Liver (tissue), 9 donors: Measurements from ENCODE around the gene ZEB1. TPM values are rescaled to one million over a fixed set of nuclear protein-coding genes. Genes with fewer than 3 reads are reported as not detected.

Experiments used
- DNase-seq: peaks from one replicate; pipeline ENCODE4 v3.0.0-alpha.2; 2017; ENCODE audit warnings: low spot score
- H3K27ac ChIP-seq, 2 donors: one replicate each; pipeline ENCODE4 v1.7.0; 2013; ENCODE audit warnings: inconsistent platforms in 2 of 2, low read length in 2 of 2, control low read depth in 1 of 2, low read depth in 1 of 2, mild to moderate bottlenecking in 1 of 2
- H3K27me3 ChIP-seq, 4 donors: one replicate each; pipeline versions ENCODE4 v1.6.1 to v1.7.0; 2013; ENCODE audit warnings: low read length in 3 of 4, inconsistent platforms in 1 of 4, mild to moderate bottlenecking in 1 of 4, moderate library complexity in 1 of 4; ENCODE audit not compliant: control insufficient read depth in 4 of 4, insufficient read depth in 4 of 4
- H3K36me3 ChIP-seq, 4 donors: one replicate each; pipeline versions ENCODE4 v1.6.1 to v1.7.0; 2013; ENCODE audit warnings: low read length in 3 of 4, mild to moderate bottlenecking in 3 of 4, low read depth in 1 of 4, moderate library complexity in 1 of 4; ENCODE audit not compliant: control insufficient read depth in 4 of 4, insufficient read depth in 3 of 4
- H3K4me1 ChIP-seq, 4 donors: one replicate each; pipeline versions ENCODE4 v1.6.1 to v1.7.0; 2013; ENCODE audit warnings: low read length in 3 of 4, mild to moderate bottlenecking in 3 of 4, moderate library complexity in 1 of 4; ENCODE audit not compliant: control insufficient read depth in 4 of 4, insufficient read depth in 4 of 4
- H3K4me3 ChIP-seq, 3 donors: one replicate each; pipeline versions ENCODE4 v1.6.1 to v1.7.0; 2013; ENCODE audit warnings: low read length in 3 of 3, control low read depth in 1 of 3, low read depth in 1 of 3, mild to moderate bottlenecking in 1 of 3
- H3K9ac ChIP-seq, 2 donors: one replicate each; pipeline ENCODE4 v1.7.0; 2013; ENCODE audit warnings: low read length in 2 of 2, mild to moderate bottlenecking in 2 of 2, moderate library complexity in 2 of 2, control low read depth in 1 of 2, low read depth in 1 of 2
- H3K9me3 ChIP-seq, 4 donors: one replicate each; pipeline versions ENCODE4 v1.6.1 to v1.7.0; 2013; ENCODE audit warnings: low read length in 3 of 4; ENCODE audit not compliant: control insufficient read depth in 4 of 4
- EGR1 ChIP-seq, 2 donors: IDR thresholded peaks; 2 replicates each; pipeline ENCODE4 v1.6.1; 2016 to 2018; ENCODE audit warnings: antibody characterized with exemption in 2 of 2, low read depth in 2 of 2
- FOXA1 ChIP-seq: IDR thresholded peaks from 2 replicates; pipeline ENCODE4 v1.6.1; 2016; ENCODE audit warnings: antibody characterized with exemption
- FOXA2 ChIP-seq: IDR thresholded peaks from 2 replicates; pipeline ENCODE4 v1.6.1; 2016; ENCODE audit warnings: antibody characterized with exemption
- GABPA ChIP-seq, 2 donors: IDR thresholded peaks in 1 of 2; conservative IDR thresholded peaks in 1 of 2; 2 replicates each; pipeline ENCODE4 v1.6.1; 2016; ENCODE audit warnings: antibody characterized with exemption in 2 of 2, mild to moderate bottlenecking in 1 of 2, moderate library complexity in 1 of 2
- HNF4A ChIP-seq, 2 donors: conservative IDR thresholded peaks; 2 replicates each; pipeline ENCODE4 v1.6.1; 2016; ENCODE audit warnings: antibody characterized with exemption in 2 of 2, mild to moderate bottlenecking in 2 of 2
- HNF4G ChIP-seq: IDR thresholded peaks from 2 replicates; pipeline ENCODE4 v1.6.1; 2016; ENCODE audit warnings: antibody characterized with exemption
- JUND ChIP-seq, 2 donors: IDR thresholded peaks; 2 replicates each; pipeline ENCODE4 v1.6.1; 2016; ENCODE audit warnings: antibody characterized with exemption in 2 of 2
- MAX ChIP-seq: IDR thresholded peaks from 2 replicates; pipeline ENCODE4 v1.6.1; 2016; ENCODE audit warnings: antibody characterized with exemption
- NR2F2 ChIP-seq: IDR thresholded peaks from 2 replicates; pipeline ENCODE4 v1.6.1; 2016; ENCODE audit warnings: antibody characterized with exemption
- RAD21 ChIP-seq, 2 donors: IDR thresholded peaks; 2 replicates each; pipeline ENCODE4 v1.6.1; 2016; ENCODE audit warnings: antibody characterized with exemption in 2 of 2, mild to moderate bottlenecking in 2 of 2
- REST ChIP-seq: IDR thresholded peaks from 2 replicates; pipeline ENCODE4 v1.6.1; 2016; ENCODE audit warnings: antibody characterized with exemption, mild to moderate bottlenecking
- RXRA ChIP-seq, 2 donors: IDR thresholded peaks; 2 replicates each; pipeline ENCODE4 v1.6.1; 2017 to 2018; ENCODE audit warnings: antibody characterized with exemption in 2 of 2, mild to moderate bottlenecking in 1 of 2
- SP1 ChIP-seq: IDR thresholded peaks from 2 replicates; pipeline ENCODE4 v1.6.1; 2018; ENCODE audit warnings: antibody characterized with exemption, mild to moderate bottlenecking
- TAF1 ChIP-seq: conservative IDR thresholded peaks from 2 replicates; pipeline ENCODE4 v1.6.1; 2016; ENCODE audit warnings: antibody characterized with exemption, mild to moderate bottlenecking
- YY1 ChIP-seq: IDR thresholded peaks from 2 replicates; pipeline ENCODE4 v1.6.1; 2016; ENCODE audit warnings: antibody characterized with exemption, mild to moderate bottlenecking
- ZBTB33 ChIP-seq: IDR thresholded peaks from 2 replicates; pipeline ENCODE4 v1.6.1; 2016; ENCODE audit warnings: antibody characterized with exemption
- WGBS: extraction: QIAGEN DNeasy Blood & Tissue Kit; methylation state at CpG from one replicate; pipeline ENCODE4 v1.1.7; 2013; 5-methylcytosine and 5-hydroxymethylcytosine counted together
- polyA plus RNA-seq, 2 donors: library from polyadenylated mRNA; stranded (reverse) in 1 of 2; unstranded in 1 of 2; fragments of 200-250 nt in 1 of 2; fragments of >200 nt in 1 of 2; fragmentation: Nextera tagmentation in 1 of 2; extraction: Ambion mirVana in 1 of 2; gene quantifications; one replicate each; pipeline versions ENCODE4 v1.2.1 to v1.2.3, GENCODE V29; 2013 to 2015
- total RNA-seq, 2 donors: library from RNA; depleted of rRNA; stranded (reverse); fragments of >200 nt; gene quantifications; one replicate each; pipeline ENCODE4 v1.2.3, GENCODE V29; 2014
- TF ChIP-seq, protein P1 (sequence below): IDR thresholded peaks from 2 replicates; pipeline ENCODE4 v1.6.1; 2016; ENCODE audit warnings: antibody characterized with exemption
- donor health status: healthy.
- donor health status: healthy.
- donor health status: healthy.
- donor health status: healthy.
- donor health status: healthy.

Gene ZEB1
- total and polyA plus RNA-seq, 4 donors, result 3.2 to 19.6 (median 6.5) TPM

DNA sequence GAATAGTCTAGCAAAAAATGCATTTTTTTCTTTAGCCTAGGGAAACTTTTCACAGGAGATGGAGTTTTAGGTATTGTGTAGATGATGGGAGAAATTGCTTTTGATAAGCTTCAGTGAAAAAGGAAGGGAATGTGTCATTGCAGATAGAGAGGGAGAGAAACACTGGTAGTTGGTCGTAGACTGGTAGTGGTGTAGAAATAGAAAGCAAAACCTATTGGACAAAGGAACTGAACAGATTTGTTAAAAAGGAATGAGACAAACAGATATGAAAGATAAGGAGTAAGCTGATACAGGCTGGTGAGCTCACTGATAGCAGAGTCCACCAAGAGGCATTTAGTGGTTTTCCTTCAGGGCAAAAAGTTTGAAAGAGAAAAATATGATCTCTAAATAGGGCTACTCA, 94.3 kb downstream of the ZEB1 start:
- Histone ChIP-seq H3K27ac (no peak overlapping the region), H3K27me3 (no peaks in the 10 kb centered on the region), H3K9ac (no peak overlapping the region), H3K4me3 (no peak overlapping the region), H3K4me1 (peaks cover 1 to 8% (median 3%) of the 10 kb centered on the region in 4 donors), H3K36me3 (no peaks in the 10 kb centered on the region), H3K9me3 (no peaks in the 10 kb centered on the region)
- no peak for TF ChIP-seq MAX
- no peak for TF ChIP-seq FOXA1
- TF ChIP-seq ZBTB33, result no peak
- no peak for TF ChIP-seq REST
- no peak for TF ChIP-seq SP1
- TF ChIP-seq NR2F2, result no peak
- TF ChIP-seq HNF4G, result no peak
- no peak for TF ChIP-seq FOXA2
- no peak for TF ChIP-seq YY1
- TF ChIP-seq JUND (IDR thresholded peaks at IDR 0.05), result no peak
- DNase-seq, result no peak
- 25% methylated on average over 1 of the region's 1 CpG for WGBS

- Histone ChIP-seq H3K27me3 (no peaks in the 10 kb centered on the region), H3K4me1 (peaks cover 0 to 4% (median 2%) of the 10 kb centered on the region in 4 donors), H3K9me3 (no peaks in the 10 kb centered on the region), H3K27ac (no peak overlapping the region), H3K4me3 (no peak overlapping the region), H3K36me3 (no peaks in the 10 kb centered on the region), H3K9ac (no peak overlapping the region)
- WGBS, result 97% methylated on average over 2 of the region's 2 CpGs
- DNase-seq, result no peak
- TF ChIP-seq TAF1 (no peak), RAD21 (IDR thresholded peaks at IDR 0.05) (no peak), JUND (IDR thresholded peaks at IDR 0.05) (no peak), EGR1 (IDR thresholded peaks at IDR 0.05; ENCODE audit: low read depth in 2 of 2) (no peak), MAX (no peak), ZBTB33 (no peak), YY1 (no peak), HNF4A (conservative IDR thresholded peaks at IDR 0.05) (no peak), GABPA (IDR thresholded peaks at IDR 0.05 in 1 of 2, conservative IDR thresholded peaks at IDR 0.05 in 1 of 2) (no peak), REST (no peak), SP1 (no peak), FOXA2 (no peak), HNF4G (no peak), RXRA (IDR thresholded peaks at IDR 0.05) (no peak)
- TF ChIP-seq, protein P1, sequence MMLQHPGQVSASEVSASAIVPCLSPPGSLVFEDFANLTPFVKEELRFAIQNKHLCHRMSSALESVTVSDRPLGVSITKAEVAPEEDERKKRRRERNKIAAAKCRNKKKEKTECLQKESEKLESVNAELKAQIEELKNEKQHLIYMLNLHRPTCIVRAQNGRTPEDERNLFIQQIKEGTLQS, result no peak
These were observed 99.5 kb downstream of the ZEB1 start for GRCh38 chr10:31418481-31418880.
